ENCODE measurements around the gene STAU1. TPM values are rescaled to one million over a fixed set of nuclear protein-coding genes. Genes with fewer than 3 reads are reported as not detected.

STAU1 gene
- total RNA-seq, 1 donor from 2014 or later = 39.3 TPM

DNA sequence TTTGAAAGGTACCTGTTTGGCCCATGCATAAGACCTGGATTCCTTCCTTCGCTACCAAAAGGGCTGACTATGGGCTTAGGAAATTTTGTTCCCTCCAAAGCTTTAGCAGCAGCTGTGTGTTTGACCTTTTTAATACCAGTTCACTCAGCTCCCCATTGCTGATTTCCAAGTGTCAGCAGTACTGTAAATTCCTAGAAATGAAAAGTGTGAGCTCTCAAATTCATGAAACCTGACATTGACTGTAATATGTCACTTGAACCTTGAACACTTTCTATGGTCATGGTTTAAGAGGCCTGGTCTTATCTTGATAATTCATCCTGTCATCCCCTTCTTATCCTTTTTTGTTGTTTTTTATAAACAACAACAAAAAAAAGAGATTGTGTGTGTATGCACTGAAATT is 31.7 kb downstream of the STAU1 start:
- ATAC-seq (ENCODE audit: low read depth) = no peak
- H3K9me3 Mint-ChIP-seq = no peaks in the 10 kb centered on the region
- DNase-seq = no peak
- no peak overlapping the region for H3K27ac Mint-ChIP-seq
- no peaks in the 10 kb centered on the region for H3K27me3 Mint-ChIP-seq
- POLR2A ChIA-PET = interaction anchor here (0.6 to 1.0 kb wide), 2 partner anchors 9 to 11 kb away, joined by 4 to 6 read pairs; no protein-coding TSS in a partner anchor
- intact Hi-C loops (cut with micrococcal nuclease) = no loop called here
- H3K4me3 Mint-ChIP-seq = no peak overlapping the region
- TF ChIP-seq, protein P1, sequence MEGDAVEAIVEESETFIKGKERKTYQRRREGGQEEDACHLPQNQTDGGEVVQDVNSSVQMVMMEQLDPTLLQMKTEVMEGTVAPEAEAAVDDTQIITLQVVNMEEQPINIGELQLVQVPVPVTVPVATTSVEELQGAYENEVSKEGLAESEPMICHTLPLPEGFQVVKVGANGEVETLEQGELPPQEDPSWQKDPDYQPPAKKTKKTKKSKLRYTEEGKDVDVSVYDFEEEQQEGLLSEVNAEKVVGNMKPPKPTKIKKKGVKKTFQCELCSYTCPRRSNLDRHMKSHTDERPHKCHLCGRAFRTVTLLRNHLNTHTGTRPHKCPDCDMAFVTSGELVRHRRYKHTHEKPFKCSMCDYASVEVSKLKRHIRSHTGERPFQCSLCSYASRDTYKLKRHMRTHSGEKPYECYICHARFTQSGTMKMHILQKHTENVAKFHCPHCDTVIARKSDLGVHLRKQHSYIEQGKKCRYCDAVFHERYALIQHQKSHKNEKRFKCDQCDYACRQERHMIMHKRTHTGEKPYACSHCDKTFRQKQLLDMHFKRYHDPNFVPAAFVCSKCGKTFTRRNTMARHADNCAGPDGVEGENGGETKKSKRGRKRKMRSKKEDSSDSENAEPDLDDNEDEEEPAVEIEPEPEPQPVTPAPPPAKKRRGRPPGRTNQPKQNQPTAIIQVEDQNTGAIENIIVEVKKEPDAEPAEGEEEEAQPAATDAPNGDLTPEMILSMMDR (IDR thresholded peaks at IDR 0.05) = no peak
- H3K4me1 Mint-ChIP-seq = peaks cover 6% of the 10 kb centered on the region
- CTCF ChIA-PET = no interaction called here
- H3K36me3 Mint-ChIP-seq (ENCODE audit: low read depth) = peaks cover 59% of the 10 kb centered on the region

DNA sequence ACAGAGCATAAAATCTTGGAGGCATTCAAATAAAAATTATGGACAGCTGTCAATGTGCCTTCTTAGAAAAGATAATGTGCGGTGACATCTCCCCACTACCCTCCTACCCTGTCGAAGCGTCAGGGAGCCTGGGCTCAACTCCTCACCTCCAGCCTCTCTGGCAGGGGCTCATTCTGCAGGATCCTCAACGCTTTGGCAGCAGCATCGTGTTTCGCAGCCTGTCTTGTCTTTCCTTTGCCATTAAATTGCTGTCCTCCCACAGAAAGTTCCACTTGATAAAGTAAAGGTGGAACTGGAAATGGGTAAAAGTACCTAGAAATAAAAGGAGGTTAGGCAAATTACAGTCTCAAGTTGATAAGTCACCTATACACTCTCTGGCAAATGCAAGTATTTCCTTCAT is 36.7 kb downstream of the STAU1 start:
- POLR2A ChIA-PET = interaction anchor here (0.7 kb wide), 1 partner anchor 79 kb away, joined by 4 read pairs; no protein-coding TSS in a partner anchor
- Mint-ChIP-seq H3K4me3 (no peak overlapping the region), H3K27me3 (no peaks in the 10 kb centered on the region), H3K27ac (no peak overlapping the region), H3K36me3 (ENCODE audit: low read depth) (peaks cover 71% of the 10 kb centered on the region), H3K4me1 (no peaks in the 10 kb centered on the region), H3K9me3 (no peaks in the 10 kb centered on the region)
- CTCF ChIA-PET = no interaction called here
- no peak for DNase-seq
- no peak for ATAC-seq (ENCODE audit: low read depth)
- TF ChIP-seq, protein P1 (IDR thresholded peaks at IDR 0.05) = no peak
- intact Hi-C loops (cut with micrococcal nuclease) = no loop called here

DNA sequence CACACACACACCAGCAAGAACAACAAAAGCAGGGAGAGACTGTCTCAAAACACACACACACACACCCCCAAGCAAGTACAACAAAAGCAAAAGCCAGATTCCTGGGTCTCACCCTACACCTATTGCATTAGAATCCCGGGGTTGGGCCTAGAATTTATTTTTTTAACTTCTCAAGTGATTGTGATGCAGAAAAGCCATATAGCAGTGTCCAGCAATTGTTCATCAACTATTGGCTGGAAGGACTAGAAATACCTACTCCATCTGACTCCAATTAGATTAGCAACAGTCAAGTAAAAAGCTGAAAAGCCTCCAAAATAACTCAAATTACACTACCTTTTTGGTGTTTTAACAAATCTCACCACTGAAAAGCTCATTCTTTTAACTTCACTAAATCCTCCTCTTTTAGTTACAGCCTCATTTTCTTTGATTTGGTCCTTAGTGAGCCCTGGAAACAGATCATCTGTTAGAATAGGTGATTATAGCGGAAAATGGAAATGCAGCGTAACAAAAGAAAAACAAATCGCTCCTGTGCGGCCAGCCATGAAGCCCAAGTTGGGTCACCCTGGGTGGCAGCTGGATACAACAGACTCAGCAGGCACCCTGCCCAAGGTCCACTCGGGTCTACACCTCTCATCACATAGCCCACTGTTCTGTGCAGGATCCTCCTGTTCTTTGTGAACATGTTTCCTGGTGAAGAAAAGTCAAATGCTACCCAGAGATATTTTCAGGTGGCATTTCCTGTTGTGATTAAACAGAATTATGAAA is 38.7 kb downstream of the STAU1 start:
- DNase-seq (no peak), ATAC-seq (ENCODE audit: low read depth) (no peak)
- Mint-ChIP-seq H3K36me3 (ENCODE audit: low read depth) (peaks cover 72% of the 10 kb centered on the region), H3K4me3 (no peak overlapping the region), H3K4me1 (no peaks in the 10 kb centered on the region), H3K27ac (no peak overlapping the region), H3K27me3 (no peaks in the 10 kb centered on the region), H3K9me3 (no peaks in the 10 kb centered on the region)
- POLR2A ChIA-PET = no interaction called here
- CTCF ChIA-PET = no interaction called here
- TF ChIP-seq, protein P1 (IDR thresholded peaks at IDR 0.05) = no peak
- intact Hi-C loops (cut with micrococcal nuclease) = no loop called here

DNA sequence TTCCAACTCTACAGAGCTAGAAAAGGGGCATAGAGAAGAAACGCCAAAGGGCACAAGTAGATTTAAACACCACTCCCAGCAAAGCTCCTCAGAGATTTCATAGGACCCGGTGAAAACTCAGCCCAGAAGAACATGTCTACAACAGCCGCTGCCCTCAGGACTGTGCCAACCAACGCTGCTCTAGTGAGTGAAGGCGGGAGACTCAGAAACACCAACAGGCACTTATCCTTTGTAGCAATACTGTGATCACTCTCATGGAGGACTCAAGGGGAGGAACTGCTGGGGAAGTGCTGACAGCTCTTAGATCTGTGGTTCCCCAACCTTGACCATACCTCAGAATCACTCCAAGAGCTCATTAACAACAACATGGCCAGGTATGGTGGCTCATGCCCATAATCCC is 39.5 kb downstream of the STAU1 start:
- Mint-ChIP-seq H3K4me3 (no peak overlapping the region), H3K9me3 (no peaks in the 10 kb centered on the region), H3K36me3 (ENCODE audit: low read depth) (peaks cover 77% of the 10 kb centered on the region), H3K4me1 (no peaks in the 10 kb centered on the region), H3K27me3 (no peaks in the 10 kb centered on the region), H3K27ac (no peak overlapping the region)
- ChIA-PET POLR2A (interaction anchor here (0.7 kb wide), 1 partner anchor 10 kb away, joined by 3 read pairs; no protein-coding TSS in a partner anchor), CTCF (no interaction called here)
- TF ChIP-seq, protein P1 (IDR thresholded peaks at IDR 0.05) = no peak
- no peak for DNase-seq
- intact Hi-C loops (cut with micrococcal nuclease) = no loop called here
- no peak for ATAC-seq (ENCODE audit: low read depth)

DNA sequence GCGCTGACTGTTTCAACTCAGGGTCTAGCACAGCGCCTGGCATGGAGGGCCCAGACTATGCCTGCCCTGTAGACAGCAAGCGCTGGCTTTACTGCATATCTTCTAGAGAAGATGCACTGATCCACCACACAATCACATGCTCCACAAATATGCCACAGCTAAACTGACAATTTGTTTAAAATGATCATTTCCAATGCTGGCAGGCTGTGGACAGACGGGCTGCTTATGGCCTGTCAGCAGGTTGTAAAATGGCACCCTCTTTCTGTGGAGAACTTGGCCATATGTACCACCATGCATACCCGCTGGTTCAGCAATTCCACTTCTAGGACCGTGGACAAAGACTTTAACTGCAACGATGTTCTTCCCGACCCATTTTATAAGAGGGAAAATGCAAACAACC is 40.8 kb downstream of the STAU1 start:
- no peak for ATAC-seq (ENCODE audit: low read depth)
- H3K27me3 Mint-ChIP-seq = no peaks in the 10 kb centered on the region
- no peaks in the 10 kb centered on the region for H3K4me1 Mint-ChIP-seq
- DNase-seq = no peak
- no peaks in the 10 kb centered on the region for H3K9me3 Mint-ChIP-seq
- peaks cover 82% of the 10 kb centered on the region for H3K36me3 Mint-ChIP-seq (ENCODE audit: low read depth)
- intact Hi-C loops (cut with micrococcal nuclease) = no loop called here
- ChIA-PET POLR2A (no interaction called here), CTCF (interaction anchor here (1.9 kb wide), 1 partner anchor 14 kb away, joined by 6 read pairs; no protein-coding TSS in a partner anchor)
- no peak overlapping the region for H3K4me3 Mint-ChIP-seq
- no peak overlapping the region for H3K27ac Mint-ChIP-seq
- TF ChIP-seq, protein P1 (IDR thresholded peaks at IDR 0.05) = no peak
